Lower lobe of right lung (tissue), 2 donors: Measurements from ENCODE around the gene WDR55. TPM values are rescaled to one million over a fixed set of nuclear protein-coding genes. Genes with fewer than 3 reads are reported as not detected.
"Not testable (repeated sequence)": the region's sequence is repeated elsewhere in the genome, so short reads cannot be mapped to it uniquely, and the experiment has no call there.

Experiments
- ATAC-seq, 2 donors: fragments of 200-7000 bp; cut with Tn5 transposase; one replicate each; pipeline ENCODE4 v1.9.1; 2020 to 2022; ENCODE audit warnings: mild to moderate bottlenecking in 2 of 2, moderate library complexity in 2 of 2
- DNase-seq: peaks from one replicate; pipeline ENCODE4 v3.0.0-alpha.2; 2020
- H3K27ac ChIP-seq: fragments of 200-600 bp; one replicate; pipeline ENCODE4 v1.8.0; 2022
- H3K27me3 ChIP-seq: fragments of 200-600 bp; one replicate; pipeline ENCODE4 v1.8.0; 2022; ENCODE audit warnings: low read depth
- H3K36me3 ChIP-seq: fragments of 200-600 bp; one replicate; pipeline ENCODE4 v1.8.0; 2022; ENCODE audit warnings: mild to moderate bottlenecking
- H3K4me1 ChIP-seq: fragments of 200-600 bp; one replicate; pipeline ENCODE4 v1.8.0; 2022
- H3K4me3 ChIP-seq: fragments of 200-600 bp; one replicate; pipeline ENCODE4 v1.8.0; 2022; ENCODE audit warnings: mild to moderate bottlenecking
- H3K9me3 ChIP-seq: fragments of 200-600 bp; one replicate; pipeline ENCODE4 v1.8.0; 2022
- intact Hi-C: fragments of 100-400 bp; cut with DNase I; formaldehyde crosslinking; loops from one replicate; pipeline ENCODE4 v1.11.0; 2022
- total RNA-seq: library from RNA; stranded (reverse); fragmentation: NEBNext Ultra II Directional; extraction: Animal tissue kit (Norgen Biotek cat#: 25700); gene quantifications from one replicate; pipeline ENCODE4 v1.2.1, GENCODE V29; 2021
- TF ChIP-seq, protein P1 (sequence below): fragments of 200-600 bp; IDR thresholded peaks from one replicate; pipeline ENCODE4 v1.8.0; 2022; ENCODE audit warnings: antibody characterized with exemption, mild to moderate bottlenecking
- donor health status: DM: no; HTN: yes; CAD: no; lungs with severe emphysema.

WDR55 gene
- total RNA-seq, 1 donor from 2014 or later: 22.4 TPM

GRCh38 chr5:140639148-140639981 is 25.3 kb upstream of the WDR55 start, which contains the start of gene TMCO6:
Gene TMCO6 (plus strand): TSS chr5:140639451. CDS start chr5:140639528, 77 bp downstream.
- Histone ChIP-seq H3K27ac (peak within 1 kb of the TSS; percentile 84), H3K4me3 (peak within 1 kb of the TSS; percentile 91), H3K36me3 (peaks cover 26% of the 10 kb centered on the region), H3K9me3 (no peaks in the 10 kb centered on the region), H3K27me3 (no peaks in the 10 kb centered on the region), H3K4me1 (peaks cover 33% of the 10 kb centered on the region)
- intact Hi-C loops: loop anchor here (10.0 kb wide), 1 partner anchor 75 kb away; the partner anchor contains the start of genes APBB3 and SLC35A4
- DNase-seq (peak; percentile 99), ATAC-seq (peak; percentile 99)
- TF ChIP-seq, protein P1, sequence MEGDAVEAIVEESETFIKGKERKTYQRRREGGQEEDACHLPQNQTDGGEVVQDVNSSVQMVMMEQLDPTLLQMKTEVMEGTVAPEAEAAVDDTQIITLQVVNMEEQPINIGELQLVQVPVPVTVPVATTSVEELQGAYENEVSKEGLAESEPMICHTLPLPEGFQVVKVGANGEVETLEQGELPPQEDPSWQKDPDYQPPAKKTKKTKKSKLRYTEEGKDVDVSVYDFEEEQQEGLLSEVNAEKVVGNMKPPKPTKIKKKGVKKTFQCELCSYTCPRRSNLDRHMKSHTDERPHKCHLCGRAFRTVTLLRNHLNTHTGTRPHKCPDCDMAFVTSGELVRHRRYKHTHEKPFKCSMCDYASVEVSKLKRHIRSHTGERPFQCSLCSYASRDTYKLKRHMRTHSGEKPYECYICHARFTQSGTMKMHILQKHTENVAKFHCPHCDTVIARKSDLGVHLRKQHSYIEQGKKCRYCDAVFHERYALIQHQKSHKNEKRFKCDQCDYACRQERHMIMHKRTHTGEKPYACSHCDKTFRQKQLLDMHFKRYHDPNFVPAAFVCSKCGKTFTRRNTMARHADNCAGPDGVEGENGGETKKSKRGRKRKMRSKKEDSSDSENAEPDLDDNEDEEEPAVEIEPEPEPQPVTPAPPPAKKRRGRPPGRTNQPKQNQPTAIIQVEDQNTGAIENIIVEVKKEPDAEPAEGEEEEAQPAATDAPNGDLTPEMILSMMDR: peak; percentile 72

- no peaks in the 10 kb centered on the region for H3K27me3 ChIP-seq
- ATAC-seq (no peak), DNase-seq (no peak)
- H3K4me3 ChIP-seq: no peak overlapping the region
- H3K36me3 ChIP-seq: peaks cover 40% of the 10 kb centered on the region
- TF ChIP-seq, protein P1: no peak
- no peak overlapping the region for H3K27ac ChIP-seq
- intact Hi-C loops: no loop called here
- H3K9me3 ChIP-seq: no peaks in the 10 kb centered on the region
- H3K4me1 ChIP-seq: peaks cover 40% of the 10 kb centered on the region
Observed at GRCh38 chr5:140641716-140642115, 23.0 kb upstream of the WDR55 start.

DNA sequence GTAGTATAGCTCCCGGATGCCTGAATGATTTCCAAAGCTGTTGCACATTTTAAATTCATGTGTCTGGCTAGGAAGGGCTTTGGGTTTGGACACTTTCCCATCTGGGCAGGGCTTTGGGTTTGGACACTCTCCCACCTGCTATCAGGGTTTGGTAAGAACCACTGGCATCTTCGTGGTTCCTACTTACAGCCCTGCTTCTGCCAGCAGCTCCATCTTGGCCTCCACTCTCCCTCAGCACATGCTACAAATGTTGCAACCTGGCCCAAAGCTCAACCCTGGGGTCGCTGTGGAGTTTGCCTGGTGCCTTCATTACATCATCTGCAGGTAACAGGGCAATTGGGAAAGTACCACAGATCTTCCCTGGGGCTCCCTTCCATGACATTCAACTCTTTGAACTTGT is 22.0 kb upstream of the WDR55 start:
- Histone ChIP-seq H3K9me3 (no peaks in the 10 kb centered on the region), H3K27ac (no peak overlapping the region), H3K4me3 (no peak overlapping the region), H3K27me3 (no peaks in the 10 kb centered on the region), H3K4me1 (peaks cover 44% of the 10 kb centered on the region), H3K36me3 (peaks cover 40% of the 10 kb centered on the region)
- intact Hi-C loops: no loop called here
- no peak for DNase-seq
- TF ChIP-seq, protein P1: no peak
- ATAC-seq: no peak

DNA sequence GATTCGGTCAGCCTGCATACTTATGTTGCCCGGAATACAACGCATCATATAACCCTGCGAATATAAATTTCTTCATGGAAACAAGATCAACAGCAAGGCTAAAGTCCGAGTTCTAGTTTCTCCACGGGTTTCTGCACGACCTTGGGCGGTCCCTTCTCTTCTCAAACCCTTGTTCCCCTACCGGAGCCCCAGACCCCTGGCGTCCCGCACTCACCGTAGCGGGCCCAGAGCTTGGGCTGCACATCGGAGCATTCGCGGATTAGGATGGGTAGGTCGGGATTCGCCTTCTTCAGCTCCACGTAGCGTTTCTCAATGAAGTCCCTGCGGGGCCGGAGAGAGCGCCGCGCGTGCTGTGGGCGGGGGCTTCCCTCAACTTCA is 17.7 kb upstream of the WDR55 start:
- TF ChIP-seq, protein P1: no peak
- Histone ChIP-seq H3K36me3 (peaks cover 70% of the 10 kb centered on the region), H3K9me3 (no peaks in the 10 kb centered on the region), H3K27ac (peak overlapping the region; percentile 89), H3K4me1 (peaks cover 41% of the 10 kb centered on the region), H3K27me3 (no peaks in the 10 kb centered on the region), H3K4me3 (peak overlapping the region; percentile 97)
- ATAC-seq: peak in 1 of 2 donors; percentile 25
- intact Hi-C loops: no loop called here
- no peak for DNase-seq

DNA sequence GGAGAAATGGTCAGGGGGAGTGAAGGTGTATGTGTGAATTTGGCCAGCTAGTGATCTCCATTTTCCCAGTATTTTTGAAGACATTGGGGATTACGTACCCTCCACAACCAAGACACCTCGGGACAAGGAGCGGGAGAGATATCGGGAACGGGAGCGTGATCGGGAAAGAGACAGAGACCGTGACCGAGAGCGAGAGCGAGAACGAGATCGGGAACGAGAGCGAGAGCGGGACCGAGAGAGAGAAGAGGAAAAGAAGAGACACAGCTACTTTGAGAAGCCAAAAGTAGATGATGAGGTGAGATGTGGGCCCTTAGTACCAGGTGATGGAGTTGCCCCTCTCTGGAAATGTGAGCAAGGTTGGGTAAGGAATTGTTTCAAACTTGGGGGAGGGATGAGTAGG is 5.8 kb upstream of the WDR55 start:
- DNase-seq (no peak), ATAC-seq (no peak)
- H3K36me3 ChIP-seq: peaks cover 93% of the 10 kb centered on the region
- H3K9me3 ChIP-seq: no peaks in the 10 kb centered on the region
- H3K27me3 ChIP-seq: no peaks in the 10 kb centered on the region
- no peak overlapping the region for H3K4me3 ChIP-seq
- TF ChIP-seq, protein P1: no peak
- H3K4me1 ChIP-seq: peaks cover 3% of the 10 kb centered on the region
- intact Hi-C loops: no loop called here
- no peak overlapping the region for H3K27ac ChIP-seq

GRCh38 chr5:140660371-140660770 is 4.3 kb upstream of the WDR55 start:
- intact Hi-C loops, H3K4me1 ChIP-seq, H3K9me3 ChIP-seq, H3K4me3 ChIP-seq, H3K27ac ChIP-seq, ATAC-seq, H3K27me3 ChIP-seq, DNase-seq: not testable (repeated sequence)
- H3K36me3 ChIP-seq: peaks cover 78% of the 10 kb centered on the region
